Measurements from ENCODE around the gene TNRC6C.
"Not testable (repeated sequence)": the region's sequence is repeated elsewhere in the genome, so short reads cannot be mapped to it uniquely, and the experiment has no call there.

The TNRC6C gene

DNA sequence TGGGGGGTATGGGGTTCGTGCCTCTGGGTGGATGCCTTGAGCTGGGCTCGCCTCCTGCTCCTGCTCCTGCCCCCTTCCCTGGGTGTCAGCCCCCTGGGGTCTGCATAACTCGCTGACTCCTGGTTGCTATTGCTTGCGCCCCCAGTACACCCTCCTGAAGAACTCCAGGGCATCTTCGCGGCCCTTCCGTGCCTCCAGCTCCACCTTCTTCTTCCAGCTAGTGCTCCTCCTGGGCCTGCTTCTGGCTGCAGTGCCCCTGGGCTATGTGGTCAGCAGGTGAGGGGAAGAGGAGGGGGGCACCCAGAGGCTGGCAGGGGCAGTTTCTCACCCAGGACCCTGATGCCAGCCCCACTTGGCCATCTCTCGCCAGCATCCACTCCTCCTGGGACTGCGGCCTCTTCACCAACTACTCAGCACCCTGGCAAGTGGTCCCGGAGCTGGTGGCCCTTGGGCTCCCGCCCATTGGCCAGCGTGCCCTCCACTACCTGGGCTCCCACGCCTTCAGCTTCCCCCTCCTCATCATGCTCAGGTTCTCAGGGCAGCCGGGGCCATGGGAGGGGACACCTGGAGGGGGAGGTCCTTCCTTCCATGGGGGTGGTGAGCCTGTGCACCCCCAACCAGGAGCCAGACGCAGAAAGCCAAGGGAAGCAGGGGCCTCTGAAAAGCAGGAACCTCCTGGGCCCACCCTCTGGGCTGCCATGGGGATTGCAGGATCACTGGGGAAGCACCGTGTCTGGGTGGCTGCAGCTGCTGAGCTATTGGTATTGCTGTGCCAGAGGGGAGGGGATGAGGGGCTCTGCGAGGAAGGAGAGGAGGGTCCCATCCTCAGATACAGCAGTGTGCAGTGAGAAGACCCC lies 179.9 kb downstream of the TNRC6C start:
- DNase-seq = no peak

DNA sequence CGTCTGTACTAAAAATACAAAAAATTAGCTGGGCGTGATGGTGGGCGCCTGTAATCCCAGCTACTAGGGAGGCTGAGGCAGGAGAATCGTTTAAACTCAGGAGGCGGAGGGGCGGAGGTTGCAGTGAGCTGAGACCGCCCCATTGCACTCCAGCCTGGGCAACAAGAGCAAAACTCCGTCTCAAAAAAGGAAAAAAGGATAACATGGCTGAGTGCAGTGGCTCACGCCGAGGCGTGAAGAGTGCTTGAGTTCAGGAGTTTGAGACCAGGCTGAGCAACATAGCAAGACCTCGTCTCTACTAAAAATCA lies 181.3 kb downstream of the TNRC6C start:
- DNase-seq = not testable (repeated sequence)

DNA sequence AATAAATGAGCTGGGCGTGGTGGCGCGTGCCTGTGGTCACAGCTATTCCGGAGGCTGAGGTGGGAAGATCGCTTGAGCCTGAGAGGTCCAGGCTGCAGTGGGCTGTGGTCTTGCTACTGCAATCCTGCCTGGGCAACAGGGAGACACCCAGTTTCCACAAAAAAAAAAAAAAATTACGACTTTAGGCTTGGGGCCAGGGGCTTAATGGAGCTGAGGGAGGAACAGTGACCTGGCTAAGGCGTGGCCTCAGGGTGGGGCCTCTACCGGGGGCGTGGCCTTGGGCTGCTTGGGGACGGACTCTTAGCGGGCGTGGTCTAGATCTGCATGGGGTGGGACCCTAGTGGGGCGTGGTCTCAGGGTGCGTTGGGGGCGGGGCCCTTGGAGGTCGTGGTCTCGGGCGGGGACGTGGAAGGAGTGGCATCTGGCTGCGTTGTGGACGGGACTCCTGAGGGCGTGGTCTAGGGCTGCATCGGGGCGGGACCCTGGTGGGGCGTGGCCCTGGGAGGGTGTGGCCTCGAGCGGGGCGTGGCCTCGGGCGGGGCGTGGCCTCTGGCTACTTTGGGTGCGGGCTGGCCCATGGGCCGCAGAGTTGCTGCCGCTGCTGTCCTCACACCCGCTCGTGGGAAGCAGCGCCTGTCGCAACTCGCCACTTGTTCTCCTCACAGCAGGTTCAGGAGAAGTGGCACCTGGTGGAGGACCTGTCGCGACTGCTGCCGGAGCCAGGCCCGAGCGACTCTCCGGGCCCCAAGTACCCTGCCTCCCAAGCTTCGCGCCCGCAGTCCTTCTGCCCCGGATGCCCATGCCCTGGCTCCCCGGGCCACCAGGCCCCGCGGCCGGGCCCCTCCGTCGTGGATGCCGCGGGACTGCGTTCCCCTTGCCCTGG lies 181.9 kb downstream of the TNRC6C start:
- peak; percentile 65 for DNase-seq

DNA sequence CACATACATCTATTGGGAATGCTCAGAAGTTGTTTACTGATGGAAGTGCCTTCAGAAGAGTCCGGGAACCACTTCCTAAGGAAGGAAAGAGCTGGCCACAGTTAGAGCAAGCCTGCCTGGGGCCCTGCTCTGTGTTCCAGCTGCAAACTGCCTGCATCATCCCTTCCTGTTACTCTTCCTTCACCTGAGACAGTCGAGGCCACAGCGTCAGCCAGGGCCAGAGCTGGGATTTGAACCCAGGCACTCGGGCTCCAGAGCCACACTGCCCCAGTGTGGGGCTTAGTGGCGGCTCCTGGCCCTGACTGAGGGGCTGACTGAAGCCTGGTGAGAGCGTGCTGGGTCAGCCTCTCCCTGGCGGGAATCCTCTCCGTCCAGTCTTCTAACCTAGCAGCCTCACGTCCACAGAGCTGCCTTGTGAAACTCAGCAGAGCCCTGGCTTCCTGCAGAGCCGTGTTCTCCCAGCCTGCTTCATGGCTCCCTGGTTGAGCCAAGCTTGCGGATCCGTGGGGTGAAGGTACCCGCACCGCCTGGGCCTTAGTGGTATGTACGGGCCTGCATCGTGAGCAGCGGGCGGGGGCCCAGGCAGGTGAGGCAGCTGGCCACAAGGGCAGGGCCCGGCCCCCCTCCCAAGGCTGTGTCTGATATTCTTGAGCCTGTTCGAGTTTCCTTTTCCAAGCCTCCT lies 183.1 kb downstream of the TNRC6C start:
- DNase-seq = no peak

DNA sequence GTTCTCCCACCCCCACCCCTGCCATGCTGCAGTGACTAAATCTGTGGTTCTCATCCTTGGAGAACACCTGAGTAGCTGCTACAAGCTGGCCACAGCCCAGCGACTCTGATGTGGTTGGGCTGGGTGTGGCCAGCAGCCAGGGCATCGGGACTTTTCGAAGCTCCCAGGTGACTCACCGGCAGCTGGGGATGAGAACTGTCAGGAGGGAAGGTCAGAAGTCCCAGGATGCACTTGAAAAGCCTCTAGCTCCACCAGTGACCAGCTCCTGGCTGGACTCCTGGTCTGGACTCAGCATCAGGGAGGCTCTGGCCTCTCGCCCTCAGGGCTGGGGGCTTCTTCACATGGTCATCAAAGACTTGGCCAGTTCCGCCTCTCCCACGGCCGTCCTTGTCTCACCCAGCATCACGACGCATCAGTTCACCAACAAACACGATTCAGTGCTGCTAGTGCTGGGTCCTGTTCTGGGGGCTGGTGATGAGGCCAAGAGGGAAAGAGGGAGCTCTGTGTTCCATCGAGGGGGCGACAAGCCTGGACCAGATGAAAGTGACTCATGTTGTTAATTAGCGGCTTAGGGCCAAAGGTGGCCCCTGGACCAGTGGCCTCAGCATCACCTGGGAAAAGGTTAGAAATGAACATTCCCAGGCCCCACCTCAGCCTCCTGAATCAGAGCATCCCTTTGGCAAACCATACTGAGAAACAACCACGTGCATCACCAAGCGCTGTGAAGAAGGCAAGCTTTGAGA lies 183.8 kb downstream of the TNRC6C start:
- no peak for DNase-seq

DNA sequence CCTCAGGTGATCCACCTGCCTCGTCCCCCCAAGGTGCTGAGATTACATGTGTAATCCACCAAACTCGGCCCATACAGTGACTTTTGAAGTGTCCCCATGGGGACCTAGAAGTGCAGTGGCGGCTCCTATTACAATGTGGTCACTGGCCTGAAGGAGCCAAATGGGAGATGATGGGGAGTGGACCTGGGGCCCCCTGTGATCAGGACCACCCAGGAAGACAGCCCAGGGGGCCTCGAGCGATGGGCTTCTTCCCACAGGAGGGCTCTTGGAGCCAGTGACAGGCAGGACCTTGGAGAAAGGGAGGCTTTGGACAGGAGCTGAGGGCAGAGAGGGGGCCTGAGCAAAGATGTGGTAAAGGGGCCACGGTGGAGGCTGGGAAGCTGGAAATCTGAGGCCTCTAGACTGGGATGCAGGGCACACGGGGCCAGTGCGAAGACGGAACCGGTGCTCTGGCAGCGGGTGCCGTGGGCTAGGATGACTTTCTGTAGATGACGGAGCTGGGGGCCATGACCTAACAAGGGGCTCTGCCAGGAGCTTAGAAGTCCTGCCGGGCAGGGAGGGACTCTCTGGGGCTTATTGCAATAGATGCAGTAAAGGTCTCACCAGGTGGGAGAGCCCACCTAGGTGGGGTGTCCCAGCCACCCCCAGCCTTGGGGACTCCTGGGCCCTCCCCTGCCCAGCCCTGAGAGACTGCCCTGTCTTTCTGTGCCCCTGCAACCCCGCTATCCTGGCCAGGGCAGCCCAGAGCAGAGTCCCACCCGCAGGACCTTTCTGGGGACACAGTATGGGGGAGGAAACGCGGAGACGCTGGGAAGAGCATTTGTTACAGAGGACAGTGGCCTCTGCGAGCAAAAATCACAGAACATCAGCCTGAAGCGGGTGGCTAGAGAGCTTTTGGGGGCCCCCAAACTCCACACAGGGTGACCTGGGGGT lies 185.0 kb downstream of the TNRC6C start:
- DNase-seq = no peak

DNA sequence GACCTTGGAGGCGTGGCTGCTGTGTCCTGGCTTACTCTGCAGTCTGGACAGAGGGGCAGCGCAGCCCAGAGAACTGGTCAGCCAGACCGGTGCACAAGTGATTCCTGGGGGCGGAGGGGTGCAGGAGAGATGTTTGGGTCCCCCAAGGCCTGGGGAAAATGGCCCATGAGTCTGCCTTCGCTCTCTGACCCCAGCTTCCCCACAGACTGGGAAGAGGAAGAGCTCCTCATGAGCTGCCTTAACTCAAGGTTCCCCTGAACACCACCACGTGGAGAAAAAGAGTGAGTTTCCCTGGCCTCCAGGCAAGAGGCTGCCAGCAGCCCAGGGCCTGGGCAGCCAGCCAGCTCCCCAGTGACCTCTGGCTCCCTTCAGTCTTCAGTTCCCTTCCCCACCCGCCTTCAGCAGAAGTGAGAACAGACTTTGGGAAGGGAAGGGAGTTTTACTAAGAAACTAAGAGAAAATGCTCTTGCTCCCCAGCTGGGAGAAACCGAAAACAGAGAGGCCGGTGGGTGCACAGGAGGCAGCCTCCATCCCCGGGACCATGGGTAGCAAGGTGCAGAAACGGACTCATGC lies 185.7 kb downstream of the TNRC6C start:
- DNase-seq = peak; percentile 53

DNA sequence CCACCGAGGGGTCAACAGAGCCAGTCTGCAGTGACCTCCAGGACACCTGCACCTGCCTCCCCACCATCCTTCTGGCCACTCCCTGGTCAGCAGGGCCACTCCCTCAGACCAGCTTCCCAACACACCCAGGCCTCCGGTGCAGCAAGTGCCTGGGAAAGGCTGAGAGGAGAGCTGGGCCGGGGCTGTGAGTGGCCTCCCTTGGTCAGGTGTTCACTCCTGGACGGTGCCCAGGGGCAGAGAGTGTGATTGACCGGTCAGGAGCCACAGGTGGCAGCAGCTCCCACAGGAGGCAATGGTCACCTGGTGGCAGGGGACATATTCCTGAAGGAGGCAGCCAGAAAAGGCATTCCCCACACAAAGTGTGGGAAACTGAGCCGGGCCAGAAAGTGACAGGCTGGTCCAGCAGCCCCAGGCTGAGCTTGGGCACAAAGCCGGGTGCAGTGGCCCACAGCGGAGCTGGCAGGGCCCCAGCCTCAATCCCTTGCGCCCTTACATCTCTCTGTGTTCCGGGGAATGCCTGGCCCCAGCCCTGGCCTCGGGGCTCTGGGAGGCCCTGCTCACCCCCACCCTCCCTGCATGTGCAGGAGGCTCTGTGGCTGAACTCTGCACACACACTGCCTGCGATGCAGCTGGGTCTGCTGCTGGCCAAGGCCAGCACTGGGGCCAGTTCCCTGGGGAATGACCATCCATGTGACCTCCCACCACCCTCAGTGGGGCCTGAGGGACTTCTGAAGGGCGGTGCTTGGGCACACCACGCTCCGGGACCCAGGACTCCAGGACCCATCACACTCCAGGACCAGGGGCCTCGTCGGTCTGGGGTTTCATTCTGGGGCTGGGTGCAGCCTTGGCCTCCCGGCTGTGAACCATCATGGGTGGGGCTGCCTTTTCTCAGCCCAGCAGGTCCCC lies 186.5 kb downstream of the TNRC6C start:
- no peak for DNase-seq

DNA sequence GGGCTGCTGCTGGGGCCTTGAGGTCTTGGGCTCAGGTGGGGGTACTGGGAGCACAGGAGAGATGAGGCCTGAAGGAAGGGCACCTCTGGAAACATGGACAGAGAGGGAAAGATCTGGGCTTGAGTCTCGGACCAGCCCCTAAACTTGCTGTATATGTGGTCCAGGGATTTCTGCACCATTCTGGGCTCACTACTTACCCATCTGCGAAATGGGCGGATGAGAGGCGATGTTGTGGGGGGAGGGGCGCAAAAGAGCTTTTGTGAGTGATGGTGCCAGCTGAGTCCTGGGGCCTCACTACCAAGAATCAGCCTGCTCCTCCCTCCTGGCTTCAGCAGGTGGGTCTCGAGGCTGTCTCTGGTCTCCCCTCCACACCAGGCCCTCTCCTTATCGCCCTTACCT lies 188.0 kb downstream of the TNRC6C start:
- DNase-seq = no peak

DNA sequence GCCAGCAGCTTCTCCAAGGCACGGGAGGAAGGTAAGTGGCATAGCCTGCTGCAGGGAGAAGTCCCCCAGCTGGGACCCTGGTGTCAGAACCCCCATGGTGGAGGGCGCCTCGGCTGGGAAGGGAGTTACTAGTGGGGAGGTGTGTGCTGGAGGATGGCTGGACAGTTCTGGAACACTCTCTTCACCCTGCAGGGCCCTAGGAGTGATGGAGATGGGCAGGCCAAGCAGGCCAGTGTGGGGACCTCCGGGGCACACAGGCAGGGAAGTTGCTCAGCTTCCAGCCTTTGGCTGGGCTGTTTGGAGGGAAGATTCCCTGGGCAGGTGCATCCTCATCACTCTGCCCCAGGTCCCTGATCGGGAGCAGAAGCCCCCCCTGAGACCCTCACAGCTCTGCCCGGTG lies 188.4 kb downstream of the TNRC6C start:
- DNase-seq = no peak

DNA sequence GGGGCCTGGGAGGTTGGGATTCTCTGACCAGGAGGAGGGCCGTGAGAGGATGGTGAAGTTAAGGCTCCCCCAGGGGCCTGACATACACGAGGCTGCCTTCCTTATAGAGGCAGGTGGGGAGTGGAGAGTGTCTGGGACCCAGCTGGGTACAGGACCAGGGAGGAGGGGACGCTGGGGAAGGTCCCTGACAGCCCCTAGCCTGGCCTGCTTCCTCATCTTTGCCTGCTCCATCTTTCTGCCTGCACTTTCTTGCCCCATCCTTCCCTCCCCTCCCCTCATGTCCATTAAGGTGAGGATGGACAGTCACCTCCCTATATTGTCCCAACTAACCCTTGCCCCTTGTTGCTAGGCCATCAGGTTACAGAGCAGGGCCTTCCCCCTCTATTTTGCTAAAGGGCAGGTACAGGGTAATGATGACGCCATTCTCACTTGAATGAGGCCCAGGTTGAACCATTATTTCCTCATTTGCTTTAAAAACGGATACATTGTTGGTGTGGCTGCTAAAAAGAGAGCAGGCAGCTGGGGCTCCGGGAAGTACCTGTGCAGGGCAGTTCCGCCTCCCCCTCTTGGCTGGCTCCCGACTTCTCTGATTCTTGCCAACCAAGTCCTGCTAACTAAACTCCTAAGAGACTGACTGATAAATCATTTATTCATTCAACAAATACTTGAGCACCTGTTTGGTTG lies 189.0 kb downstream of the TNRC6C start:
- no peak for DNase-seq

DNA sequence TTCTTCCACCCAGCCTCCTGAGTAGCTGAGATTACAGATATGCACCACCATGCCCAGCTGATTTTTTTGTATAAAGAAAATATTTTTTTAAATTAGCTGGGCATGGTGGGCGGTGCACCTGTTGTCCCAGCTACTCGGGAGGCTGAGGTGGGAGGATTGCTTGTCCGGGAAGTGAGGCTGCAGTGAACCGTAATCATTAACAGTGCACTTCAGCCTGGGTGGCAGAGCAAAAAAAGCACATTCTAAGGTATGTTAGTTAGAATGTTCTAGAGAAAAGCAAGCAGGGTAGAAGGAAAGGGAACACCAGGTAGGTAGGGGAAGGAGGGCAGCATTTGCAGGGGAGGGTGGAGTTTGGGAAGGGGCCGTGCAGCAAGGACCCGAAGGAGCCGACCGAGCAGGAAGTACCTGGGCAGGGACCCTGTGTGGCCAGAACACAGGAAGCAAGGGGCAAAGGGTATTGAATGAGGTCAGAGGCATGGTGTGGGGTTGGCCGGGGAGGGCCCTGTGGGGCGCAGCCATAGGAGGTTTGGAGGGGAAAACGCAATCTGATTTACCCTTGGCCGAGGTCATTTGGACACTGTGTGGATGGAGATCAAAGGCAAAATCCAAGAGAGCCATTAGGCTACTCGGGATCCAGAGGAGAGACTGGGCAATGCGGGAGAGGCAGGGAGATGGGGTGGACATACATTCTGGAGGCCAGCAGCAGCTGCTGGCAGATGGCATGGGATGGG lies 189.9 kb downstream of the TNRC6C start:
- no peak for DNase-seq

DNA sequence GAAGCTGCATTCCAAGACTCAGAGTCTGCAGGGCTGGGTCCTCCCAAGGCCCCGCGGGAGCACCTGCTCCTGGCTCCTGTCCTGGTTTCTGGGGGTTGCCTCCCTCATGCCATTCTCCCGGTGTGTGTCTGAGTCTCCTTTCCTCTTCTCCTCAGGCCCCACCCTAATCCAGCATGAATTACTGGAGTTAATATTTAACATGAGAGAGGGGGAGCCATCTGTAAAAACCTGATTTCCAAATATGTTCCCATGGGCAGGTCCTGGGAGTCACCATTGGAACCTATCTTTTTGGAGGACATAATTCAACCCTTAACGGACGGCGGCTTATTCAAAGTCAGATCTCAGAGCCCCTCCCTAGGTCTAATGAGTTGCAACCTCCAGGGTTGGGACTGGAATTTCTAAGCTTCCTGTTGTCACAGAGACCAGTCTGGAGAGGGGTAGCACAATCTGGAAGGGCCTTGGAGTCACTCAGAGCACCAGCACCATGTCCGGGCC lies 193.1 kb downstream of the TNRC6C start:
- peak; percentile 60 for DNase-seq

DNA sequence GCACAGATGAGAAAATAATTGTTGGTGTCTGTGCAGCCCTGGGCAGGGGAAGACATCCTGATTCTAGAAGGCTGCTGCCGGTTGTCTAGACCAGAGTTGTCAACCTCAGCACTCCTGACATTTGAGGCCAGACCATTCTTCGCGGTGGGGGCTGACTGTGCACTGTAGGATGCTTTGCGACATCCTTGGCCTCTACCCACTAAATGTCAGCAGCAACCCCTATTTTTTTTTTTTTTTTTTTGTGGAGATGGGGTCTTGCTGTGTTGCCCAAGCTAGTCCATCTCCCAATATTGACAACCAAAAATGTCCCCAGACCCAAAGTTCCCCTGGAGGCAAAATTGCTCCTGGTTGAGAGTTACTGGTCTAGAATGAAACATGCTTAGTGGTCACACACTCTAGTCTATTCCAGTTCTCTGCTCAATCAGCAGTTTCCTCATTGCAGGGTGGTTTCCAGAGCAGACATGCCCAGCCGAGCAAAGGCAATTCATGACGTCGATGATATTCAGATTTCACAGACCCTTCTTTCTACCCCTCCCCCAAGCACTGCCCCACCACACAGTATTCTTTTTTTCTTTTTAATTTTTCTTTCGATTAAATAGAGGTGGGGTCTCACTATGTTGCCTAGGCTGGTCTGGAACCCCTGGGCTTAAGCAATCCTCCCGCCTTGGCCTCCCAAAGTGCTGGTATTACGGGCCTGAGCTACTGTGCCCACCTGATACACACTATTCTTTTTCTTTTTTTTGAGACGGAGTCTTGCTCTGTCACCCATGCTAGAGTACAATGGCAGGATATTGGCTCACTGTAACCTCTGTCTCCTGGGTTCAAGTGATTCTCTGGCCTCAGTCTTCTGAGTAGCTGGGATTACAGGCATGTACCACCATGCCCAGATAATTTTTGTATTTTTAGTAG lies 196.7 kb downstream of the TNRC6C start:
- no peak for DNase-seq

Data from right kidney (tissue), 1 donor.